H9 (cell line): ENCODE results near the gene NT5C1B. TPM values are rescaled to one million over a fixed set of nuclear protein-coding genes. Genes with fewer than 3 reads are reported as not detected.

Experiments used
- DNase-seq: peaks from one replicate; pipeline ENCODE4 v3.0.0-alpha.2; 2017
- H2AFZ ChIP-seq: one replicate; pipeline ENCODE4 v1.6.1; 2013; ENCODE audit warnings: mild to moderate bottlenecking, low read length, control low read depth, moderate library complexity
- H2AK5ac ChIP-seq: 2 replicates; pipeline ENCODE4 v1.6.1; 2013; ENCODE audit warnings: low read length, control low read depth, mixed read lengths; ENCODE audit not compliant: insufficient read length
- H2BK120ac ChIP-seq: one replicate; pipeline ENCODE4 v1.6.1; 2013; ENCODE audit warnings: low read depth, mild to moderate bottlenecking, low read length, control low read depth, inconsistent platforms; ENCODE audit not compliant: poor library complexity, severe bottlenecking
- H2BK12ac ChIP-seq: 2 replicates; pipeline ENCODE4 v1.6.1; 2013; ENCODE audit warnings: low read length, control low read depth, mixed read lengths, low read depth; ENCODE audit not compliant: insufficient read length
- H2BK15ac ChIP-seq: 2 replicates; pipeline ENCODE4 v1.6.1; 2013; ENCODE audit warnings: low read depth, low read length, control low read depth
- H2BK20ac ChIP-seq: one replicate; pipeline ENCODE4 v1.6.1; 2013; ENCODE audit warnings: low read depth, mild to moderate bottlenecking, low read length, control low read depth, inconsistent platforms; ENCODE audit not compliant: poor library complexity, severe bottlenecking
- H2BK5ac ChIP-seq: 2 replicates; pipeline ENCODE4 v1.6.1; 2013; ENCODE audit warnings: low read length, control low read depth, mixed read lengths; ENCODE audit not compliant: insufficient read length
- H3K14ac ChIP-seq: 2 replicates; pipeline ENCODE4 v1.6.1; 2013; ENCODE audit warnings: low read length, control low read depth; ENCODE audit not compliant: insufficient read depth
- H3K18ac ChIP-seq: 2 replicates; pipeline ENCODE4 v1.6.1; 2013; ENCODE audit warnings: low read depth, mild to moderate bottlenecking, mixed read lengths, low read length, control low read depth; ENCODE audit not compliant: insufficient read length
- H3K23ac ChIP-seq: 2 replicates; pipeline ENCODE4 v1.6.1; 2013; ENCODE audit warnings: low read length, control low read depth, mixed read lengths, low read depth; ENCODE audit not compliant: insufficient read length
- H3K23me2 ChIP-seq: 2 replicates; pipeline ENCODE4 v1.6.1; 2013; ENCODE audit warnings: low read depth, mild to moderate bottlenecking, mixed read lengths, low read length, control low read depth; ENCODE audit not compliant: insufficient read length, poor library complexity, severe bottlenecking
- H3K27ac ChIP-seq: 2 replicates; pipeline ENCODE4 v1.5.1; 2013; ENCODE audit warnings: low read length, control low read depth, mixed read lengths, low read depth; ENCODE audit not compliant: insufficient read length
- H3K27me3 ChIP-seq: 2 replicates; pipeline ENCODE4 v1.6.1; 2013; ENCODE audit warnings: low read length, control low read depth, inconsistent platforms; ENCODE audit not compliant: insufficient read depth
- H3K4ac ChIP-seq: 2 replicates; pipeline ENCODE4 v1.6.1; 2013; ENCODE audit warnings: low read depth, mild to moderate bottlenecking, control low read depth, inconsistent platforms, low read length, moderate library complexity
- H3K4me1 ChIP-seq: 2 replicates; pipeline ENCODE4 v1.6.1; 2013; ENCODE audit warnings: low read length, control low read depth, inconsistent platforms; ENCODE audit not compliant: insufficient read depth
- H3K4me2 ChIP-seq: 2 replicates; pipeline ENCODE4 v1.6.1; 2013; ENCODE audit warnings: low read length, control low read depth, mixed read lengths; ENCODE audit not compliant: insufficient read length, insufficient read depth
- H3K56ac ChIP-seq: 2 replicates; pipeline ENCODE4 v1.6.1; 2013; ENCODE audit warnings: low read depth, mild to moderate bottlenecking, mixed read lengths, low read length, control low read depth; ENCODE audit not compliant: insufficient read length
- H3K79me1 ChIP-seq: 2 replicates; pipeline ENCODE4 v1.6.1; 2013; ENCODE audit warnings: low read depth, mild to moderate bottlenecking, moderate library complexity, low read length, control low read depth, inconsistent platforms; ENCODE audit not compliant: insufficient read depth, poor library complexity, severe bottlenecking
- H3K79me2 ChIP-seq: 2 replicates; pipeline ENCODE4 v1.6.1; 2013; ENCODE audit warnings: low read length, control low read depth, inconsistent platforms; ENCODE audit not compliant: insufficient read depth
- H3K9ac ChIP-seq: 2 replicates; pipeline ENCODE4 v1.6.1; 2013; ENCODE audit warnings: low read length, control low read depth, mixed read lengths; ENCODE audit not compliant: insufficient read length; ENCODE audit errors: extremely low read depth
- H3K9me3 ChIP-seq: one replicate; pipeline ENCODE4 v1.6.1; 2013; ENCODE audit warnings: low read depth, low read length, inconsistent platforms; ENCODE audit not compliant: control insufficient read depth
- H3T11ph ChIP-seq: one replicate; pipeline ENCODE4 v1.6.1; 2013; ENCODE audit warnings: mild to moderate bottlenecking, low read length, control low read depth, inconsistent platforms
- H4K20me1 ChIP-seq: one replicate; pipeline ENCODE4 v1.6.1; 2013; ENCODE audit not compliant: control insufficient read depth, insufficient read length, insufficient read depth
- H4K5ac ChIP-seq: 2 replicates; pipeline ENCODE4 v1.6.1; 2013; ENCODE audit warnings: low read depth, mild to moderate bottlenecking, mixed read lengths, low read length, control low read depth; ENCODE audit not compliant: insufficient read length
- H4K8ac ChIP-seq: replicated peaks from 2 replicates; pipeline ENCODE4 v1.6.1; 2013; ENCODE audit warnings: low read length, control low read depth, mixed read lengths, low read depth; ENCODE audit not compliant: insufficient read length
- H4K91ac ChIP-seq: 2 replicates; pipeline ENCODE4 v1.6.1; 2013; ENCODE audit warnings: low read depth, mild to moderate bottlenecking, moderate library complexity, mixed read lengths, low read length, control low read depth; ENCODE audit not compliant: insufficient read length
- H3K27ac Mint-ChIP-seq, 3 experiments: 2 replicates in 2 of 3; 3 replicates in 1 of 3; pipeline ENCODE4 v1.8.0; 2020 to 2021; ENCODE audit warnings: mixed read lengths in 3 of 3, mild to moderate bottlenecking in 1 of 3, moderate library complexity in 1 of 3
- H3K27me3 Mint-ChIP-seq: 2 replicates; pipeline ENCODE4 v1.8.0; 2021; ENCODE audit warnings: low read depth, mild to moderate bottlenecking, moderate library complexity, mixed read lengths
- H3K36me3 Mint-ChIP-seq, 3 experiments: 2 replicates in 2 of 3; 3 replicates in 1 of 3; pipeline ENCODE4 v1.8.0; 2020 to 2021; ENCODE audit warnings: low read depth in 3 of 3, mixed read lengths in 3 of 3; ENCODE audit not compliant: insufficient read depth in 1 of 3
- H3K4me1 Mint-ChIP-seq, 2 experiments: 2 replicates each; pipeline ENCODE4 v1.8.0; 2020; ENCODE audit warnings: mixed read lengths in 2 of 2
- H3K4me3 Mint-ChIP-seq, 2 experiments: 2 replicates in 1 of 2; 3 replicates in 1 of 2; pipeline ENCODE4 v1.8.0; 2020 to 2021; ENCODE audit warnings: mild to moderate bottlenecking in 2 of 2, mixed read lengths in 2 of 2, moderate library complexity in 1 of 2
- H3K9me3 Mint-ChIP-seq, 2 experiments: 2 replicates in 1 of 2; 3 replicates in 1 of 2; pipeline ENCODE4 v1.8.0; 2020; ENCODE audit warnings: mild to moderate bottlenecking in 2 of 2, mixed read lengths in 2 of 2, moderate library complexity in 1 of 2
- WGBS: extraction: QIAGEN DNeasy Blood & Tissue Kit; methylation state at CpG from one replicate; pipeline ENCODE4 v1.1.7; 2013; ENCODE audit warnings: missing lambda C conversion rate, low lambda C conversion rate, mixed read lengths; ENCODE audit not compliant: insufficient read length; ENCODE audit errors: extremely low coverage; 5-methylcytosine and 5-hydroxymethylcytosine counted together
- total RNA-seq: library from RNA; stranded (reverse); gene quantifications from 2 replicates; pipeline ENCODE4 v1.2.1, GENCODE V29; 2021
- TF ChIP-seq, protein P1 (sequence below): fragments of 200-600 bp; sonication (generic); conservative IDR thresholded peaks from 3 replicates; pipeline ENCODE4 v1.8.0; 2021; ENCODE audit warnings: antibody characterized with exemption, mild to moderate bottlenecking

The NT5C1B gene
- total RNA-seq, 1 experiment from 2014 or later, result not detected

DNA sequence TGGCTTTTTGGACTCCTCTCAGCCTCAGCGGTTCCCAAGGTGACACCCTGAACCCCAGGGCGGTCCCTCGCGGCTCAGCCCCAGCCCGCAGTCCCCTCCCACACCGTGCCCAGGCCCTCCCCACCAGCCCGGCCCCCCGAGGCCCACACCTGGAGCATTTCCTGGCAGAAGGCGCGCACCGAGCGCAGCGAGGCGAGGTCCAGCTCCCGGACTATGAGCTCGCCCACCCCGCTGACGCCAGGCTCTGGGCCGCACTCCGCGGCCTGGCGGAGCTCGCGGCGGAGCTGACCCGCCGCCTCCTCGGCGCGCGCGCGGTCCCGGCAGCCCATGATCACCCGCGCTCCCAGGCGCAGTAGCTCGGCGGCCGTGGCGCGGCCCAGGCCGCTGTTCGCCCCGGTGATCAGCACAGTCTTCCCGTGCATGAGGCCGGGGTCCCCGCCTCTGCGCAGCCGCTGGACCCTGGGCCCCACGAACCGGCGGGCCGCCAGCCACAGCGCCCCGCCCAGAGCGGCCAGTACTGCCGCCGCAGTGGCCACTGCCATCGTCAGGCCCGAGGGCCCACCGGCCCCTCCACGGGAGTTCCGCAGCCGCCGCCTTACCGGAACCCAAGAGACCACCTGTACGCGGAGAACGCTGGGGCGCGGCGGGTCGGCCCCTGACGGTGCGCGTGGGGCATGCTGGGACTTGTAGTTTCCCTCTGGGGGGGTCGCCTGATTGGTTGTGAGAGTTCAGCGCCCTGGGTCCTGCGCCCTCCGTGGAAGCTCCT lies 29.2 kb downstream of the NT5C1B start, which contains the start of gene RDH14:
Gene RDH14 (minus strand): TSS at position 623 of the 766 bp plus-strand sequence. CDS start 81 bp downstream, at position 542.
- Histone ChIP-seq H3K4me2 (peak within 1 kb of the TSS; percentile 74), H3K4ac (no peak within 1 kb of the TSS), H4K8ac (no peak within 1 kb of the TSS), H3K27ac (no peak within 1 kb of the TSS), H3K23me2 (peaks cover 7% of the 10 kb centered on the region), H2AK5ac (no peak within 1 kb of the TSS), H2BK120ac (no peak within 1 kb of the TSS), H3K23ac (no peak within 1 kb of the TSS), H3K27me3 (no peaks in the 10 kb centered on the region), H3T11ph (no peak within 1 kb of the TSS), H3K9me3 (no peaks in the 10 kb centered on the region), H2BK20ac (no peak within 1 kb of the TSS), H2BK15ac (no peak within 1 kb of the TSS), H4K20me1 (no peaks in the 10 kb centered on the region), H4K5ac (no peak within 1 kb of the TSS), H4K91ac (no peak within 1 kb of the TSS), H2BK12ac (no peak within 1 kb of the TSS), H3K4me1 (peaks cover 4% of the 10 kb centered on the region; the same call in 1 of the 2 replicates), H3K56ac (no peak within 1 kb of the TSS), H3K9ac (peak within 1 kb of the TSS; percentile 62), H2BK5ac (no peak within 1 kb of the TSS), H3K14ac (peak within 1 kb of the TSS; percentile 5; the same call in 1 of the 2 replicates), H3K18ac (peak within 1 kb of the TSS; percentile 43), H3K79me2 (peaks cover 4% of the 10 kb centered on the region; the same call in 1 of the 2 replicates), H3K79me1 (peaks cover 4% of the 10 kb centered on the region), H2AFZ (no peak within 1 kb of the TSS)
- Mint-ChIP-seq H3K27ac (peak within 1 kb of the TSS; percentile 66 to 97 (median 91); a peak in 6 of 7 replicates), H3K27me3 (peaks cover 1% of the 10 kb centered on the region; the same call in 1 of the 2 replicates), H3K4me3 (peak within 1 kb of the TSS; percentile 91 to 93), H3K36me3 (peaks cover 5 to 7% (median 6%) of the 10 kb centered on the region in 3 experiments), H3K4me1 (peaks cover 22 to 23% of the 10 kb centered on the region in 2 experiments), H3K9me3 (no peaks in the 10 kb centered on the region)
- TF ChIP-seq, protein P1, sequence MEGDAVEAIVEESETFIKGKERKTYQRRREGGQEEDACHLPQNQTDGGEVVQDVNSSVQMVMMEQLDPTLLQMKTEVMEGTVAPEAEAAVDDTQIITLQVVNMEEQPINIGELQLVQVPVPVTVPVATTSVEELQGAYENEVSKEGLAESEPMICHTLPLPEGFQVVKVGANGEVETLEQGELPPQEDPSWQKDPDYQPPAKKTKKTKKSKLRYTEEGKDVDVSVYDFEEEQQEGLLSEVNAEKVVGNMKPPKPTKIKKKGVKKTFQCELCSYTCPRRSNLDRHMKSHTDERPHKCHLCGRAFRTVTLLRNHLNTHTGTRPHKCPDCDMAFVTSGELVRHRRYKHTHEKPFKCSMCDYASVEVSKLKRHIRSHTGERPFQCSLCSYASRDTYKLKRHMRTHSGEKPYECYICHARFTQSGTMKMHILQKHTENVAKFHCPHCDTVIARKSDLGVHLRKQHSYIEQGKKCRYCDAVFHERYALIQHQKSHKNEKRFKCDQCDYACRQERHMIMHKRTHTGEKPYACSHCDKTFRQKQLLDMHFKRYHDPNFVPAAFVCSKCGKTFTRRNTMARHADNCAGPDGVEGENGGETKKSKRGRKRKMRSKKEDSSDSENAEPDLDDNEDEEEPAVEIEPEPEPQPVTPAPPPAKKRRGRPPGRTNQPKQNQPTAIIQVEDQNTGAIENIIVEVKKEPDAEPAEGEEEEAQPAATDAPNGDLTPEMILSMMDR, result no peak
- peak; percentile 96 for DNase-seq
- no CpG with 5 or more reads among the region's 81 CpGs for WGBS
